HepG2 (cell line): ENCODE measurements around the gene PGRMC2. TPM values are rescaled to one million over a fixed set of nuclear protein-coding genes. Genes with fewer than 3 reads are reported as not detected.
A peak's percentile ranks its signal among the peaks of the same experiment; 100 is the strongest.

Experiments
- AGO2 ChIP-seq: fragments of 200-400 bp; formaldehyde crosslinking; optimal IDR thresholded peaks from 2 replicates; pipeline ENCODE3; 2017; ENCODE audit warnings: mild to moderate bottlenecking, low read depth, low read length, moderate library complexity
- ATAD3A ChIP-seq: sonication (generic); formaldehyde crosslinking; IDR thresholded peaks from 2 replicates; pipeline ENCODE4 v1.4.0; 2020; ENCODE audit warnings: missing genetic modification reagents
- CEBPB ChIP-seq: IDR thresholded peaks from 2 replicates; pipeline ENCODE4 v1.6.1; 2011; ENCODE audit warnings: low read depth, low read length, improper control_type of control experiment, borderline replicate concordance
- DNMT3B ChIP-seq: conservative IDR thresholded peaks from 2 replicates; pipeline ENCODE4 v1.6.1; 2016; ENCODE audit warnings: missing biosample characterization, control low read depth
- ETV6 ChIP-seq: sonication (generic); formaldehyde crosslinking; conservative IDR thresholded peaks from 2 replicates; pipeline ENCODE4 v1.4.0; 2020; ENCODE audit warnings: missing genetic modification reagents
- HNF4G ChIP-seq, 2 experiments: sonication (generic) in 1 of 2; formaldehyde crosslinking in 1 of 2; IDR thresholded peaks; 2 replicates each; pipeline versions ENCODE4 v1.4.0 to v1.6.1; 2011 to 2020; ENCODE audit warnings: borderline replicate concordance in 2 of 2, low read depth in 2 of 2, mild to moderate bottlenecking in 2 of 2, low read length in 1 of 2, missing genetic modification reagents in 1 of 2, moderate library complexity in 1 of 2
- SMYD3 ChIP-seq: sonication (generic); formaldehyde crosslinking; IDR thresholded peaks from 2 replicates; pipeline ENCODE4 v1.8.1; 2023; ENCODE audit warnings: mild to moderate bottlenecking, missing genetic modification reagents
- TBP ChIP-seq: sonication (generic); formaldehyde crosslinking; IDR thresholded peaks from 2 replicates; pipeline ENCODE4 v1.5.0; 2020; ENCODE audit warnings: missing genetic modification reagents
- TP53 ChIP-seq: sonication (generic); formaldehyde crosslinking; conservative IDR thresholded peaks from 2 replicates; pipeline ENCODE4 v1.4.0; 2020; ENCODE audit warnings: missing genetic modification reagents
- XRCC5 ChIP-seq: fragments of 200-400 bp; formaldehyde crosslinking; optimal IDR thresholded peaks from 2 replicates; pipeline ENCODE3; 2017; ENCODE audit warnings: mild to moderate bottlenecking, low read length
- ZNF101 ChIP-seq: sonication (generic); formaldehyde crosslinking; IDR thresholded peaks from 2 replicates; pipeline ENCODE4 v1.4.0; 2020; ENCODE audit warnings: mild to moderate bottlenecking, low read depth, missing genetic modification reagents, borderline replicate concordance
- ZNF317 ChIP-seq: sonication (generic); formaldehyde crosslinking; IDR thresholded peaks from 2 replicates; pipeline ENCODE4 v1.5.0; 2020; ENCODE audit warnings: mild to moderate bottlenecking, missing genetic modification reagents
- ZNF605 ChIP-seq: sonication (generic); formaldehyde crosslinking; IDR thresholded peaks from 2 replicates; pipeline ENCODE4 v1.8.0; 2022; ENCODE audit warnings: mild to moderate bottlenecking, missing genetic modification reagents
- ZNF644 ChIP-seq: IDR thresholded peaks from 2 replicates; pipeline ENCODE4 v1.6.1; 2016; ENCODE audit warnings: low read depth
- ZNF772 ChIP-seq: sonication (generic); formaldehyde crosslinking; IDR thresholded peaks from 2 replicates; pipeline ENCODE4 v1.5.0; 2020; ENCODE audit warnings: mild to moderate bottlenecking, missing genetic modification reagents
- ZNF780A ChIP-seq: sonication (generic); formaldehyde crosslinking; IDR thresholded peaks from 2 replicates; pipeline ENCODE4 v1.8.0; 2022; ENCODE audit warnings: mild to moderate bottlenecking, missing genetic modification reagents, moderate library complexity
- ZNF83 ChIP-seq: sonication (generic); formaldehyde crosslinking; IDR thresholded peaks from 2 replicates; pipeline ENCODE4 v1.4.0; 2020; ENCODE audit warnings: missing genetic modification reagents, mild to moderate bottlenecking, borderline replicate concordance
- ZNF878 ChIP-seq: sonication (generic); formaldehyde crosslinking; IDR thresholded peaks from 2 replicates; pipeline ENCODE4 v1.8.1; 2023; ENCODE audit warnings: mild to moderate bottlenecking, missing genetic modification reagents, moderate library complexity
- polyA plus RNA-seq, 8 experiments: library from polyadenylated mRNA; depleted of rRNA in 3 of 8; stranded (reverse) in 7 of 8; unstranded in 1 of 8; fragments of >200 nt; fragmentation: Illumina TruSeq in 4 of 8; extraction: Trizol in 4 of 8; gene quantifications; 2 replicates each; pipeline versions ENCODE4 v1.2.1 to v1.2.3, GENCODE V29; 2011 to 2016; ENCODE audit warnings: low read depth in 4 of 8, missing spikeins in 1 of 8, mixed read lengths in 1 of 8; ENCODE audit not compliant: insufficient read depth in 1 of 8
- total RNA-seq, 5 experiments: library from RNA; depleted of rRNA; stranded (reverse); fragments of >200 nt; fragmentation: Illumina TruSeq; extraction: Trizol; gene quantifications; 2 replicates each; pipeline ENCODE4 v1.2.3, GENCODE V29; 2016; ENCODE audit warnings: low read depth in 1 of 5
- TF ChIP-seq, protein P1 (sequence below): sonication (generic); formaldehyde crosslinking; IDR thresholded peaks from 2 replicates; pipeline ENCODE4; 2020; ENCODE audit warnings: missing genetic modification reagents, mild to moderate bottlenecking, borderline replicate concordance
- TF ChIP-seq, protein P2 (sequence below): fragments of 450-650 bp; IDR thresholded peaks from 2 replicates; pipeline ENCODE4 v1.6.1; 2016
- TF ChIP-seq, protein P3 (sequence below): sonication (generic); formaldehyde crosslinking; IDR thresholded peaks from 2 replicates; pipeline ENCODE4 v1.4.0; 2020; ENCODE audit warnings: missing genetic modification reagents
- TF ChIP-seq, protein P4 (sequence below): conservative IDR thresholded peaks from 2 replicates; pipeline ENCODE4 v1.6.1; 2018; ENCODE audit warnings: missing genetic modification reagents
- TF ChIP-seq, protein P5 (sequence below): sonication (generic); formaldehyde crosslinking; IDR thresholded peaks from 2 replicates; pipeline ENCODE4 v1.9.0; 2021; ENCODE audit warnings: missing genetic modification reagents, borderline replicate concordance

Gene PGRMC2
- total and polyA plus RNA-seq, 2 of the 13 experiments (the other 11 are each of a cell fraction or from before 2014, with no cell fraction given) = 16.0 to 19.8 TPM

DNA sequence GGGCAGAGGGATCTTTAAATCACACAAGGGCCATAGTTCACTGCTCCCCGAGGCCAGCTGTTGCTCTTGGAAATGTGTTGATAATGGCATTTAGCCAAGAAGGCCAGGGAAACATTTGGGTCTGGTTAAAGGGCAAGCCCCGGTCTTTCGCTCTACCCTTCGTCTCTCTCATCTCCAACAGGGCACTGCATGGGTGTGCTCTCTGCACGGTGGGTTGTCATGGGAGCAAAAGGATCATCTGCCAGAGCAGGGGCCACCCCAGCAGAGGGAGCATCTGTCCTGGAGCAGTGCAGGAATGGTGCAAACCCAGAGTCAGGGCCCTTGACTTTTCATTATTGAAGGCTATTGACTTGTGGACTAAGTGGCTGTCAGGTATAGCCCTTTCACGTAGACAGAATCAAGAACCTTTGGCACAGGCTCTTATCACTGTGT lies 22.7 kb upstream of the PGRMC2 start (continued):
- TF ChIP-seq, protein P1, sequence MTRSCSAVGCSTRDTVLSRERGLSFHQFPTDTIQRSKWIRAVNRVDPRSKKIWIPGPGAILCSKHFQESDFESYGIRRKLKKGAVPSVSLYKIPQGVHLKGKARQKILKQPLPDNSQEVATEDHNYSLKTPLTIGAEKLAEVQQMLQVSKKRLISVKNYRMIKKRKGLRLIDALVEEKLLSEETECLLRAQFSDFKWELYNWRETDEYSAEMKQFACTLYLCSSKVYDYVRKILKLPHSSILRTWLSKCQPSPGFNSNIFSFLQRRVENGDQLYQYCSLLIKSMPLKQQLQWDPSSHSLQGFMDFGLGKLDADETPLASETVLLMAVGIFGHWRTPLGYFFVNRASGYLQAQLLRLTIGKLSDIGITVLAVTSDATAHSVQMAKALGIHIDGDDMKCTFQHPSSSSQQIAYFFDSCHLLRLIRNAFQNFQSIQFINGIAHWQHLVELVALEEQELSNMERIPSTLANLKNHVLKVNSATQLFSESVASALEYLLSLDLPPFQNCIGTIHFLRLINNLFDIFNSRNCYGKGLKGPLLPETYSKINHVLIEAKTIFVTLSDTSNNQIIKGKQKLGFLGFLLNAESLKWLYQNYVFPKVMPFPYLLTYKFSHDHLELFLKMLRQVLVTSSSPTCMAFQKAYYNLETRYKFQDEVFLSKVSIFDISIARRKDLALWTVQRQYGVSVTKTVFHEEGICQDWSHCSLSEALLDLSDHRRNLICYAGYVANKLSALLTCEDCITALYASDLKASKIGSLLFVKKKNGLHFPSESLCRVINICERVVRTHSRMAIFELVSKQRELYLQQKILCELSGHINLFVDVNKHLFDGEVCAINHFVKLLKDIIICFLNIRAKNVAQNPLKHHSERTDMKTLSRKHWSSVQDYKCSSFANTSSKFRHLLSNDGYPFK = no peak
- TF ChIP-seq ZNF772 (CRISPR knock-in tag) (0 out of 2 replicates have a peak, but pooled peaks have one; percentile 24), ZNF780A (no peak), XRCC5 (peak; percentile 19), AGO2 (no peak), ETV6 (no peak), SMYD3 (CRISPR knock-in tag) (no peak), TBP (CRISPR knock-in tag) (no peak), ZNF644 (no peak), ZNF317 (CRISPR knock-in tag) (no peak), ZNF878 (CRISPR knock-in tag) (no peak), ATAD3A (no peak), ZNF83 (CRISPR knock-in tag) (no peak), TP53 (CRISPR knock-in tag) (no peak), DNMT3B (no peak), ZNF605 (CRISPR knock-in tag) (no peak), HNF4G (IDR thresholded peaks at IDR 0.05; ENCODE audit: borderline replicate concordance, low read depth, low read length) (no peak), HNF4G (CRISPR knock-in tag; IDR thresholded peaks at IDR 0.05; ENCODE audit: borderline replicate concordance, low read depth) (no peak; the same call in 1 of the 2 replicates), CEBPB (no peak), ZNF101 (CRISPR knock-in tag) (no peak)
- TF ChIP-seq, protein P2, sequence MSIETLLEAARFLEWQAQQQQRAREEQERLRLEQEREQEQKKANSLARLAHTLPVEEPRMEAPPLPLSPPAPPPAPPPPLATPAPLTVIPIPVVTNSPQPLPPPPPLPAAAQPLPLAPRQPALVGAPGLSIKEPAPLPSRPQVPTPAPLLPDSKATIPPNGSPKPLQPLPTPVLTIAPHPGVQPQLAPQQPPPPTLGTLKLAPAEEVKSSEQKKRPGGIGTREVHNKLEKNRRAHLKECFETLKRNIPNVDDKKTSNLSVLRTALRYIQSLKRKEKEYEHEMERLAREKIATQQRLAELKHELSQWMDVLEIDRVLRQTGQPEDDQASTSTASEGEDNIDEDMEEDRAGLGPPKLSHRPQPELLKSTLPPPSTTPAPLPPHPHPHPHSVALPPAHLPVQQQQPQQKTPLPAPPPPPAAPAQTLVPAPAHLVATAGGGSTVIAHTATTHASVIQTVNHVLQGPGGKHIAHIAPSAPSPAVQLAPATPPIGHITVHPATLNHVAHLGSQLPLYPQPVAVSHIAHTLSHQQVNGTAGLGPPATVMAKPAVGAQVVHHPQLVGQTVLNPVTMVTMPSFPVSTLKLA = no peak
- TF ChIP-seq, protein P3, sequence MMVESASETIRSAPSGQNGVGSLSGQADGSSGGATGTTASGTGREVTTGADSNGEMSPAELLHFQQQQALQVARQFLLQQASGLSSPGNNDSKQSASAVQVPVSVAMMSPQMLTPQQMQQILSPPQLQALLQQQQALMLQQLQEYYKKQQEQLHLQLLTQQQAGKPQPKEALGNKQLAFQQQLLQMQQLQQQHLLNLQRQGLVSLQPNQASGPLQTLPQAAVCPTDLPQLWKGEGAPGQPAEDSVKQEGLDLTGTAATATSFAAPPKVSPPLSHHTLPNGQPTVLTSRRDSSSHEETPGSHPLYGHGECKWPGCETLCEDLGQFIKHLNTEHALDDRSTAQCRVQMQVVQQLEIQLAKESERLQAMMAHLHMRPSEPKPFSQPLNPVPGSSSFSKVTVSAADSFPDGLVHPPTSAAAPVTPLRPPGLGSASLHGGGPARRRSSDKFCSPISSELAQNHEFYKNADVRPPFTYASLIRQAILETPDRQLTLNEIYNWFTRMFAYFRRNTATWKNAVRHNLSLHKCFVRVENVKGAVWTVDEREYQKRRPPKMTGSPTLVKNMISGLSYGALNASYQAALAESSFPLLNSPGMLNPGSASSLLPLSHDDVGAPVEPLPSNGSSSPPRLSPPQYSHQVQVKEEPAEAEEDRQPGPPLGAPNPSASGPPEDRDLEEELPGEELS (CRISPR knock-in tag) = no peak
- TF ChIP-seq, protein P4, sequence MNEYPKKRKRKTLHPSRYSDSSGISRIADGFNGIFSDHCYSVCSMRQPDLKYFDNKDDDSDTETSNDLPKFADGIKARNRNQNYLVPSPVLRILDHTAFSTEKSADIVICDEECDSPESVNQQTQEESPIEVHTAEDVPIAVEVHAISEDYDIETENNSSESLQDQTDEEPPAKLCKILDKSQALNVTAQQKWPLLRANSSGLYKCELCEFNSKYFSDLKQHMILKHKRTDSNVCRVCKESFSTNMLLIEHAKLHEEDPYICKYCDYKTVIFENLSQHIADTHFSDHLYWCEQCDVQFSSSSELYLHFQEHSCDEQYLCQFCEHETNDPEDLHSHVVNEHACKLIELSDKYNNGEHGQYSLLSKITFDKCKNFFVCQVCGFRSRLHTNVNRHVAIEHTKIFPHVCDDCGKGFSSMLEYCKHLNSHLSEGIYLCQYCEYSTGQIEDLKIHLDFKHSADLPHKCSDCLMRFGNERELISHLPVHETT (CRISPR knock-in tag) = no peak
- TF ChIP-seq, protein P5, sequence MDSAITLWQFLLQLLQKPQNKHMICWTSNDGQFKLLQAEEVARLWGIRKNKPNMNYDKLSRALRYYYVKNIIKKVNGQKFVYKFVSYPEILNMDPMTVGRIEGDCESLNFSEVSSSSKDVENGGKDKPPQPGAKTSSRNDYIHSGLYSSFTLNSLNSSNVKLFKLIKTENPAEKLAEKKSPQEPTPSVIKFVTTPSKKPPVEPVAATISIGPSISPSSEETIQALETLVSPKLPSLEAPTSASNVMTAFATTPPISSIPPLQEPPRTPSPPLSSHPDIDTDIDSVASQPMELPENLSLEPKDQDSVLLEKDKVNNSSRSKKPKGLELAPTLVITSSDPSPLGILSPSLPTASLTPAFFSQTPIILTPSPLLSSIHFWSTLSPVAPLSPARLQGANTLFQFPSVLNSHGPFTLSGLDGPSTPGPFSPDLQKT (CRISPR knock-in tag) = no peak
